Activated CD4-positive, alpha-beta T cell treated with anti-CD3 and anti-CD28 coated beads, Interleukin-2, amount 50 U/mL, for 1 hour (primary cell): Measurements from ENCODE around the gene TMC6.
"Not testable (repeated sequence)": the region's sequence is repeated elsewhere in the genome, so short reads cannot be mapped to it uniquely, and the experiment has no call there.

Source experiments
- DNase-seq: peaks from one replicate; pipeline ENCODE4 v3.0.0-alpha.2; 2020

Gene TMC6

GRCh38 chr17:78154903-78155811 is 26.6 kb upstream of the TMC6 start:
- no peak for DNase-seq

- no peak for DNase-seq
Observed at GRCh38 chr17:78151514-78152008, 23.0 kb upstream of the TMC6 start.

- no peak for DNase-seq
Observed at GRCh38 chr17:78148286-78149016, 19.9 kb upstream of the TMC6 start.

GRCh38 chr17:78147315-78147998 is 18.9 kb upstream of the TMC6 start:
- no peak for DNase-seq

- no peak for DNase-seq
Observed at GRCh38 chr17:78146881-78147280, 18.3 kb upstream of the TMC6 start.

- no peak for DNase-seq
Observed at GRCh38 chr17:78146471-78146869, 17.9 kb upstream of the TMC6 start.

- no peak for DNase-seq
Observed at GRCh38 chr17:78144736-78145641, 16.4 kb upstream of the TMC6 start.

GRCh38 chr17:78144147-78144719 is 15.7 kb upstream of the TMC6 start:
- no peak for DNase-seq

- DNase-seq: no peak
Observed at GRCh38 chr17:78143214-78144146, 14.9 kb upstream of the TMC6 start.

GRCh38 chr17:78142119-78142861 is 13.7 kb upstream of the TMC6 start:
- DNase-seq: no peak

GRCh38 chr17:78141437-78142118 is 13.0 kb upstream of the TMC6 start:
- DNase-seq: no peak

- peak; percentile 93 for DNase-seq
Observed at GRCh38 chr17:78140169-78141051, 11.9 kb upstream of the TMC6 start.

GRCh38 chr17:78139861-78140168 is 11.3 kb upstream of the TMC6 start:
- not testable (repeated sequence) for DNase-seq

GRCh38 chr17:78138204-78139060 is 9.9 kb upstream of the TMC6 start:
- DNase-seq: no peak

GRCh38 chr17:78137392-78138203 is 9.0 kb upstream of the TMC6 start:
- peak; percentile 47 for DNase-seq

- no peak for DNase-seq
Observed at GRCh38 chr17:78135858-78136500, 7.4 kb upstream of the TMC6 start.
